A549 (cell line): Measurements from ENCODE around the gene LEF1. TPM values are rescaled to one million over a fixed set of nuclear protein-coding genes. Genes with fewer than 3 reads are reported as not detected.

ENCODE experiments used
- ATAC-seq, 2 experiments: fragments of 200-7000 bp in 1 of 2; fragments of >200 bp in 1 of 2; cut with Nextera tagmentation in 1 of 2; cut with Tn5 transposase in 1 of 2; 3 replicates each; pipeline versions ENCODE4 v1.8.0 to v1.9.1; 2018 to 2020; ENCODE audit warnings: mild to moderate bottlenecking in 1 of 2, moderate library complexity in 1 of 2
- CTCF ChIA-PET: fragments of 300-600 bp; sonication (Branson Sonifier 250); formaldehyde crosslinking; extraction: SDS; loops from one replicate; lab custom pipeline; 2021; ENCODE audit warnings: antibody characterized with exemption, inconsistent platforms; lab: Yijun Ruan, JAX
- POLR2A ChIA-PET: fragments of 350-600 bp; formaldehyde crosslinking; extraction: SDS; loops from one replicate; lab custom pipeline; 2021; ENCODE audit warnings: antibody characterized with exemption, inconsistent platforms; lab: Yijun Ruan, JAX
- DNase-seq, 2 experiments: peaks; one replicate each; pipeline versions ENCODE4 v3.0.0 to v3.0.0-alpha.2; 2011 to 2016; ENCODE audit warnings: low read depth in 1 of 2, low spot score in 1 of 2
- FAIRE-seq: peaks from 2 replicates; lab custom pipeline; 2011; peaks lifted over from hg19 to GRCh38; lab: Jason Lieb, UNC
- H3K27ac ChIP-seq, 2 experiments: fragments of >200 bp; sonication (Bioruptor Twin); formaldehyde crosslinking; 3 replicates each; pipeline ENCODE4 v1.5.1; 2016 to 2017
- H3K4me1 ChIP-seq: fragments of >200 bp; sonication (Bioruptor Twin); formaldehyde crosslinking; 3 replicates; pipeline ENCODE4 v1.6.1; 2016
- H3K4me2 ChIP-seq: fragments of >200 bp; sonication (Bioruptor Twin); formaldehyde crosslinking; 3 replicates; pipeline ENCODE4 v1.6.1; 2016
- H3K4me3 ChIP-seq: fragments of >200 bp; sonication (Bioruptor Twin); formaldehyde crosslinking; 3 replicates; pipeline ENCODE4 v1.5.1; 2016
- H3K9me3 ChIP-seq: fragments of >200 bp; sonication (Bioruptor Twin); formaldehyde crosslinking; 3 replicates; pipeline ENCODE4 v1.6.1; 2016
- ATOH8 ChIP-seq: fragments of 250-450 bp; sonication (Bioruptor Pico); IDR thresholded peaks from 2 replicates; pipeline ENCODE4 v1.5.0; 2020; ENCODE audit warnings: low read depth, mild to moderate bottlenecking, moderate library complexity
- CBX2 ChIP-seq: fragments of 200-600 bp; sonication (generic); IDR thresholded peaks from 2 replicates; pipeline ENCODE4 v1.6.1; 2016; ENCODE audit warnings: low read depth, mild to moderate bottlenecking, borderline replicate concordance
- CBX8 ChIP-seq: fragments of 200-600 bp; sonication (generic); IDR thresholded peaks from 2 replicates; pipeline ENCODE4 v1.6.1; 2016
- CTCF ChIP-seq: fragments of >200 bp; sonication (Bioruptor Twin); formaldehyde crosslinking; IDR thresholded peaks from 3 replicates; pipeline ENCODE4 v1.5.1; 2016
- E2F6 ChIP-seq: IDR thresholded peaks from 2 replicates; pipeline ENCODE4 v1.6.1; 2012; ENCODE audit warnings: low read depth, borderline replicate concordance
- EHMT2 ChIP-seq: fragments of 200-600 bp; sonication (generic); IDR thresholded peaks from 2 replicates; pipeline ENCODE4 v1.6.1; 2016; ENCODE audit warnings: antibody characterized with exemption, low read depth, mild to moderate bottlenecking, moderate library complexity
- GATA3 ChIP-seq: IDR thresholded peaks from 2 replicates; pipeline ENCODE4 v1.6.1; 2012; ENCODE audit warnings: borderline replicate concordance
- HMGXB4 ChIP-seq: fragments of 250-450 bp; sonication (Bioruptor Pico); IDR thresholded peaks from 2 replicates; pipeline ENCODE4 v1.5.0; 2021; ENCODE audit warnings: mild to moderate bottlenecking, moderate library complexity, borderline replicate concordance
- HOXB5 ChIP-seq: fragments of 250-450 bp; sonication (Bioruptor Pico); IDR thresholded peaks from 2 replicates; pipeline ENCODE4 v1.5.0; 2020; ENCODE audit warnings: mild to moderate bottlenecking, moderate library complexity
- JUN ChIP-seq, 2 experiments: fragments of >200 bp; sonication (Bioruptor Twin); formaldehyde crosslinking; IDR thresholded peaks; 2 replicates in 1 of 2; 3 replicates in 1 of 2; pipeline ENCODE4 v1.6.1; 2016 to 2017
- MAFK ChIP-seq: fragments of 450-650 bp; IDR thresholded peaks from 2 replicates; pipeline ENCODE4 v1.6.1; 2014; ENCODE audit not compliant: partially characterized antibody
- MAX ChIP-seq: IDR thresholded peaks from 2 replicates; pipeline ENCODE4 v1.6.1; 2012
- NR3C1 ChIP-seq: fragments of >200 bp; sonication (Bioruptor Twin); formaldehyde crosslinking; IDR thresholded peaks from 3 replicates; pipeline ENCODE4 v1.6.1; 2017
- PBX3 ChIP-seq: IDR thresholded peaks from 2 replicates; pipeline ENCODE4 v1.6.1; 2012
- POLR2AphosphoS2 ChIP-seq: conservative IDR thresholded peaks from 2 replicates; pipeline ENCODE4 v1.6.1; 2012; ENCODE audit warnings: low read length, improper control_type of control experiment, inconsistent platforms
- RARB ChIP-seq: fragments of 250-450 bp; sonication (Bioruptor Pico); IDR thresholded peaks from 2 replicates; pipeline ENCODE4 v1.8.0; 2021; ENCODE audit warnings: mild to moderate bottlenecking, moderate library complexity
- RCOR1 ChIP-seq: fragments of 150-350 bp; IDR thresholded peaks from 2 replicates; pipeline ENCODE4 v1.6.1; 2014; ENCODE audit warnings: antibody characterized with exemption, low read length, low read depth
- SREBF2 ChIP-seq: fragments of 450-650 bp; IDR thresholded peaks from 2 replicates; pipeline ENCODE4 v1.6.1; 2014; ENCODE audit warnings: mild to moderate bottlenecking, moderate library complexity
- ZFP36 ChIP-seq: fragments of 450-650 bp; IDR thresholded peaks from 2 replicates; pipeline ENCODE4 v1.6.1; 2014; ENCODE audit warnings: borderline replicate concordance; ENCODE audit not compliant: partially characterized antibody
- ZSCAN20 ChIP-seq: fragments of 250-450 bp; sonication (Bioruptor Pico); IDR thresholded peaks from 2 replicates; pipeline ENCODE4 v1.8.0; 2022; ENCODE audit warnings: mild to moderate bottlenecking, moderate library complexity
- WGBS: methylation state at CpG from one replicate; pipeline ENCODE4 v1.1.6; 2017; ENCODE audit errors: missing lambda C conversion rate; 5-methylcytosine and 5-hydroxymethylcytosine counted together
- polyA plus RNA-seq, 4 experiments: library from polyadenylated mRNA; depleted of rRNA in 3 of 4; stranded (reverse); fragments of >200 nt; fragmentation: RNase III in 1 of 4; extraction: RNeasy Plus Mini Kit Qiagen cat#74134 plus additional on column Dnase treatment in 1 of 4; gene quantifications; 2 replicates in 3 of 4; 3 replicates in 1 of 4; pipeline ENCODE4 v1.2.3, GENCODE V29; 2011 to 2017

Gene LEF1
- polyA plus RNA-seq, 2 of the 4 experiments (the other 2 are of a cell fraction) = not detected

- TF ChIP-seq PBX3 (no peak), SREBF2 (no peak), GATA3 (no peak), ZSCAN20 (CRISPR knock-in tag) (no peak)
Observed at GRCh38 chr4:108166038-108166437, 2.7 kb downstream of the LEF1 start (continued).

- no peak overlapping the region for H3K4me2 ChIP-seq
- CTCF ChIA-PET = no interaction called here
Observed at GRCh38 chr4:108165586-108165985, 3.1 kb downstream of the LEF1 start.

GRCh38 chr4:108163351-108163750 lies 5.4 kb downstream of the LEF1 start:
- H3K4me2 ChIP-seq = no peak overlapping the region
- H3K4me1 ChIP-seq = peaks cover 4% of the 10 kb centered on the region; the same call in 1 of the 3 replicates
- H3K4me3 ChIP-seq = no peak overlapping the region
- TF ChIP-seq EHMT2 (no peak), MAFK (peak; percentile 75)
- TF ChIP-seq, all 56 proteins: peak for 1
- DNase-seq (no peak), FAIRE-seq (no peak), ATAC-seq (no peak)
- 18% methylated on average over 5 of the region's 5 CpGs for WGBS
- Histone ChIP-seq H3K27ac (no peak overlapping the region), H3K9me3 (no peaks in the 10 kb centered on the region)
- ChIA-PET POLR2A (no interaction called here), CTCF (interaction anchor here (0.7 kb wide), 1 partner anchor 10 kb away, joined by 3 read pairs; no protein-coding TSS in a partner anchor)

More at GRCh38 chr4:108165586-108165985, 3.1 kb downstream of the LEF1 start:
- no peak overlapping the region for H3K4me3 ChIP-seq
- no peaks in the 10 kb centered on the region for H3K9me3 ChIP-seq
- DNase-seq (no peak), FAIRE-seq (no peak), ATAC-seq (no peak)
- no peak overlapping the region for H3K27ac ChIP-seq
- peaks cover 10% of the 10 kb centered on the region; the same call in 1 of the 3 replicates for H3K4me1 ChIP-seq
- 70% methylated on average over 10 of the region's 10 CpGs for WGBS
- TF ChIP-seq ZSCAN20 (CRISPR knock-in tag) (no peak), CTCF (no peak), NR3C1 (no peak), HOXB5 (no peak)
- POLR2A ChIA-PET = no interaction called here

- H3K4me1 ChIP-seq = no peaks in the 10 kb centered on the region
- H3K4me3 ChIP-seq = no peak overlapping the region
- FAIRE-seq (no peak), DNase-seq (no peak), ATAC-seq (no peak)
- no peak overlapping the region for H3K4me2 ChIP-seq
- 23% methylated on average over 3 of the region's 3 CpGs for WGBS
- H3K27ac ChIP-seq = no peak overlapping the region
- POLR2A ChIA-PET = no interaction called here
- H3K9me3 ChIP-seq = no peaks in the 10 kb centered on the region
- CTCF ChIA-PET = interaction anchor here (0.6 kb wide), 1 partner anchor 1340 kb away, joined by 3 read pairs; no protein-coding TSS in a partner anchor
- TF ChIP-seq CBX8 (no peak), EHMT2 (no peak), ATOH8 (CRISPR knock-in tag) (no peak), RARB (CRISPR knock-in tag) (no peak), RCOR1 (no peak), MAX (no peak), PBX3 (no peak), HMGXB4 (no peak), POLR2AphosphoS2 (no peak), CBX2 (no peak), JUN (IDR thresholded peaks at IDR 0.05) (no peak), MAFK (no peak), CTCF (no peak), ZFP36 (no peak), E2F6 (no peak)
Observed at GRCh38 chr4:108160741-108161352, 7.9 kb downstream of the LEF1 start.
